KOPT-K1 (cell line): ENCODE data around the gene PCED1B.
"Not testable (repeated sequence)": the region's sequence is repeated elsewhere in the genome, so short reads cannot be mapped to it uniquely, and the experiment has no call there.

Source experiments
- H3K27ac ChIP-seq: fragments of 200-600 bp; sonication (generic); 2 replicates; pipeline ENCODE4 v1.5.1; 2016; ENCODE audit warnings: antibody characterized with exemption, mild to moderate bottlenecking, low read depth, low read length; ENCODE audit not compliant: poor library complexity, severe bottlenecking
- H3K36me3 ChIP-seq: fragments of 200-600 bp; sonication (generic); 2 replicates; pipeline ENCODE4 v1.5.1; 2017; ENCODE audit warnings: antibody characterized with exemption, mild to moderate bottlenecking, low read length, moderate library complexity; ENCODE audit not compliant: insufficient read depth
- H3K9me3 ChIP-seq: fragments of 200-600 bp; sonication (generic); 2 replicates; pipeline ENCODE4 v1.5.1; 2017; ENCODE audit warnings: antibody characterized with exemption, low read length, mild to moderate bottlenecking; ENCODE audit not compliant: insufficient read depth, poor library complexity, severe bottlenecking

The PCED1B gene

GRCh38 chr12:47112679-47113078, 33.3 kb downstream of the PCED1B start:
- H3K9me3 ChIP-seq, result no peaks in the 10 kb centered on the region
- H3K27ac ChIP-seq, result no peak overlapping the region
- no peaks in the 10 kb centered on the region for H3K36me3 ChIP-seq

DNA sequence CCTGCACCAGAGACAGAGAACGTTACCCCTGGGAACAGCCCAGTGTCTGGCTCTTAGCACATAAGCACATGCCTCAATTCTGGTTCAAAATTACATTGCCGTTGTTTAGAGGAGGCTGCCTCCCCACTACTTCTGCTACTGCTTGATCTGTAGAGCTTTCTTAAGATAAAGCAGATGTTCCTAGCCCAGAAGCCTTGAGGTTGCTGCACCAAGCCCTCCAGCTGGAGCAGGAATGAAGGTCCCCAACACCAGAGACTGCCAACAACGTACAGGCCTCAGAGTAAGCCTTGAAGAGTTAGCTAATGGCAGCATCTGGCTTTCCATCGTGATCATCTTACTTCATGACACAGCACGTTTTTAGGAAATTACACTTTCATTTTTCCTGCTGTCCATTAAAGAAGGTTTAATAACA, 35.1 kb downstream of the PCED1B start:
- H3K27ac ChIP-seq, result no peak overlapping the region
- H3K9me3 ChIP-seq, result no peaks in the 10 kb centered on the region
- no peaks in the 10 kb centered on the region for H3K36me3 ChIP-seq

GRCh38 chr12:47117305-47117704, 37.9 kb downstream of the PCED1B start:
- not testable (repeated sequence) for H3K9me3 ChIP-seq, H3K27ac ChIP-seq, H3K36me3 ChIP-seq

GRCh38 chr12:47120736-47121135, 41.3 kb downstream of the PCED1B start:
- H3K27ac ChIP-seq, result no peak overlapping the region
- no peaks in the 10 kb centered on the region for H3K36me3 ChIP-seq
- no peaks in the 10 kb centered on the region for H3K9me3 ChIP-seq

DNA sequence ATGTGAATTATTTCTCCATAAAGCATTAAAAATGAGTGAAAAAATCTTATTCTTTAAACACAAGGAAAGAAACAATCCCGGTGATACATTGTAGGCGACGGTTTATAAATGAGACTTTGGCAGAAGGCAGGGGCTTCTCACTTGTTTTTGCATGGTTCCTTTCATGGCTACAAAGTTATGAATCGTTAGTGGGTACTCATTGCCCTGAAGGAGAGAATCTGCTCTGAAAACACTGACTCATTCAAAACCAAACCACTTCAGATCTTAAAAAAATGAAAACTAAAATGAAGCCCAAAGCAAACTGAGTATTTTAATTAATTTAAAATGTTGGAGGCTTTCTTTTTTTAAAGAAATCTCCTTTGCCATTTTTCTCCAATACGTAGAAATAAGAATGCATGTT, 41.7 kb downstream of the PCED1B start:
- Histone ChIP-seq H3K27ac (no peak overlapping the region), H3K36me3 (no peaks in the 10 kb centered on the region), H3K9me3 (no peaks in the 10 kb centered on the region)

- H3K9me3 ChIP-seq, result no peaks in the 10 kb centered on the region
- no peak overlapping the region for H3K27ac ChIP-seq
- H3K36me3 ChIP-seq, result no peaks in the 10 kb centered on the region
Measured at GRCh38 chr12:47122602-47123001, 43.2 kb downstream of the PCED1B start.

- H3K36me3 ChIP-seq, result no peaks in the 10 kb centered on the region
- no peaks in the 10 kb centered on the region for H3K9me3 ChIP-seq
- no peak overlapping the region for H3K27ac ChIP-seq
Measured at GRCh38 chr12:47123730-47124129, 44.3 kb downstream of the PCED1B start.

DNA sequence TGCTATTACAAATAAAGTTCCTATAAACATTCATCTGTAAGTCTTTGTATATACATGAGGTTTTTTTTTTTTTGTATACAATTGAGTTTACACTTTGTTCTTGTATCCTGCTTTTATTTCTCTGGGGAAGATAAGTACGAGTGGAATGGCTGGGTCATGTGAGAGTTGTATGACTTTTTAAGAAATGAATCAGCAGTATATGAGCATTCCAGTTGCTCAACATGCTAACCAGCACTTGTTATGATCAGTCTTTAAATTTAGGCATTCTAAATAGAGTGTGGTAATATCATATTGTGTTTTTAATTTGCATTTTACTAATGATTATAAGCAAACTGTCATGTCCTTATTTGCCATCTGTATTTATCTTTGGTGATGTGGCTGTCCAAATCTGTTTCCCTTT, 45.0 kb downstream of the PCED1B start:
- H3K36me3 ChIP-seq, result no peaks in the 10 kb centered on the region
- H3K9me3 ChIP-seq, result no peaks in the 10 kb centered on the region
- H3K27ac ChIP-seq, result no peak overlapping the region

- no peaks in the 10 kb centered on the region for H3K9me3 ChIP-seq
- H3K36me3 ChIP-seq, result no peaks in the 10 kb centered on the region
- no peak overlapping the region for H3K27ac ChIP-seq
Measured at GRCh38 chr12:47126246-47126645, 46.8 kb downstream of the PCED1B start.

DNA sequence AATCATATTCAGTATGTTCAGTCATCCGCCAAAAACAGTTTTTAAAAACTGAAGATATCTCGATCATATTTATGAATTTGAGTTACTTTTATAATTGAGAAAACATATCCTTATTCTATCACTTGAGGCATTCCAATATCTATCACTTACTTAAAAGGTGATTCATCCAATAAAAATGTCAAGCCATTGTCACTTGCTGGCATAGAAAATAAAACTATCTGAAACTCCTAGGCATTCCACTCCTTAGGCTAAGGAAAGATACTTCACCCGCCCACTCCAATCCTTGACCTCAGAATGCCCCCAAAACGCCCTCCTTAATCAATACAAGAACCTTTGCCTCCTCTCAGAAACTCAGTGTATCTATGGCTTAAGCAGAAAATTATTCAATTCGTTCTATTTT, 51.6 kb downstream of the PCED1B start:
- H3K27ac ChIP-seq, result no peak overlapping the region
- H3K36me3 ChIP-seq, result no peaks in the 10 kb centered on the region
- H3K9me3 ChIP-seq, result no peaks in the 10 kb centered on the region

- Histone ChIP-seq H3K36me3 (no peaks in the 10 kb centered on the region), H3K9me3 (peaks cover 1% of the 10 kb centered on the region), H3K27ac (no peak overlapping the region)
Measured at GRCh38 chr12:47134005-47134404, 54.6 kb downstream of the PCED1B start.

DNA sequence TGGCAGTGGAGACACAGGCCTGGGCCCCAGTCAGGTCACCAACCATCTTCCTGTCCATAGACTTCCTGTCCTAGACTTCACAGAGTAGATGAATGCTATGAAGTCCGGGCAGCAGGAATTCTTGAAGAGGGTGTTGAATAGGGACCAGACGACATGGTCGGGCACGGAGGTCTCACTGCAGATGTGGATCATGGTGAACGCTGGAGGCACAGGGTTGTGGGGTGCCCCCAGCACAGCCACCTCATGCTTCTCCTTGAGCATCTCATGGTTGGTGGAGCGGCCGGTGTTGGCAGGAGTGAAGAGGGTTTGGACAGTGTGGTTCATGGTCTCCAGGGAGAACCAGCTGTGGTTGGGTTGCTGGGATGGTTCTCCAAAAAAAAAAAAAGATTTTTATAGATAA, 56.2 kb downstream of the PCED1B start:
- Histone ChIP-seq H3K36me3 (no peaks in the 10 kb centered on the region), H3K27ac (no peak overlapping the region), H3K9me3 (peaks cover 10% of the 10 kb centered on the region)

- no peaks in the 10 kb centered on the region for H3K36me3 ChIP-seq
Measured at GRCh38 chr12:47139000-47139681, 59.7 kb downstream of the PCED1B start.

DNA sequence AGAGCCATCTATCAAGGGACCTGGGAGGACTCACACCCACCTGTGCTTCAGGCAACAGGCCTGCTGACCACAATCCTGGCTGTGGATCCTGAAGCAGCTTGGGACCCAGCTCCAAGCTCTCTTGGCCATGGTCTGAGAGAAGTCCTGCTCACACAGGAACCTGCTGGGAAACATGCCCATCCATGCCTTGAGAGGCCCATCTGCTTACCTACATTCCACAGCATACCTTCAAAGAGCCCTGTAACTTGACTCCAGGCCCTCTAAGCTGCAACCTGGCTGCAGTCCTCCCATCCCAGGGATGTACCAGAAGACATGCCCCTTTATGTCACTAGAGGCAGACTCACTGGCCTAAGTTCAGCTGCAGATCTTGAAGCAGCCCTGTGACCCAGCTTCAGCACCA, 62.0 kb downstream of the PCED1B start:
- Histone ChIP-seq H3K36me3 (no peaks in the 10 kb centered on the region), H3K27ac (no peak overlapping the region), H3K9me3 (peaks cover 10% of the 10 kb centered on the region)

More at GRCh38 chr12:47139000-47139681, 59.7 kb downstream of the PCED1B start:
- H3K27ac ChIP-seq, result no peak overlapping the region
- peaks cover 10% of the 10 kb centered on the region for H3K9me3 ChIP-seq

GRCh38 chr12:47144769-47145168, 65.3 kb downstream of the PCED1B start:
- Histone ChIP-seq H3K36me3 (no peaks in the 10 kb centered on the region), H3K9me3 (peaks cover 1% of the 10 kb centered on the region), H3K27ac (no peak overlapping the region)

- Histone ChIP-seq H3K9me3 (no peaks in the 10 kb centered on the region), H3K27ac (no peak overlapping the region)
Measured at GRCh38 chr12:47145188-47145587, 65.8 kb downstream of the PCED1B start.

More at GRCh38 chr12:47145188-47145587, 65.8 kb downstream of the PCED1B start:
- no peaks in the 10 kb centered on the region for H3K36me3 ChIP-seq
